GM19239 (cell line): ENCODE data around the gene TIPRL.
"Not testable (repeated sequence)": the region's sequence is repeated elsewhere in the genome, so short reads cannot be mapped to it uniquely, and the experiment has no call there.

ENCODE experiments used
- DNase-seq: peaks from one replicate; pipeline ENCODE4 v3.0.0; 2011; ENCODE audit warnings: low spot score; ENCODE audit not compliant: insufficient read length
- FAIRE-seq: peaks from 2 replicates; lab custom pipeline; 2011; peaks lifted over from hg19 to GRCh38; lab: Jason Lieb, UNC

TIPRL gene

DNA sequence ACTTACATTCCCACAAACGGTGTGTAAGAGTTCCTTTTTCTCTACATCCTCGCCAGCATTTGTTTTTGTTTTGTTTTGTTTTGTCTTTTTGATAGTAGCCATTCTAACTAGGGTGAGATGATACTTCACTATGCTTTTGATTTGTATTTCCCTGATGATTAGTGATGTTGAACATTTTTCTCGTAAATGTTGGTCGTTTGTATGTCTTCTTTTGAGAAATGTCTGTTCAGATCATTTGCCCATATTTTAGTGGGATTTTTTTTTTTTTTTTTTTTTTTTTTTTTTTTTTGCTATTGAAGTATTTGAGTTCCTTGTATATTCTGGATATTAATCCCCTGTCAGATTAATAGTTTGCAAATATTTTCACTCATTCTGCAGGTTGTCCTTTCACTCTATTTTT lies 22.9 kb upstream of the TIPRL start:
- no peak for FAIRE-seq
- no peak for DNase-seq

DNA sequence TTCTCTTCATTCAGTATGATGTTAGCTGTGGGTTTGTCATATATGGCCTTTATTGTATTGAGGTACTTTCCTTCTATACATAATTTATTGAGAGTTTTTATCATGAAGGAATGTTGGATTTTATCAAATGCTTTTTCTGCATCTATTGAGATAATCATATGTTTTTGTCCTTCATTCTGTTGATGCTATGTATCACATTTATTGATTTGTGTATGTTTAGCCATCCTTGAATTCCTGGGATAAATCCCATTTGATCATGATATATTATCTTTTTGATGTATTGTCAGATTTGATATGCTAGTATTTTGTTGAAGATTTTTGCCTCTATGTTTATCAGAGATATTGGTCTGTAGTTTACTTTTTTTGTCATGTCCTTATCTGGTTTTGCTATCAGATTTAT lies 21.1 kb upstream of the TIPRL start:
- DNase-seq (no peak), FAIRE-seq (no peak)

- FAIRE-seq: no peak
- DNase-seq: no peak
Observed at GRCh38 chr1:168159251-168159650, 19.5 kb upstream of the TIPRL start.

DNA sequence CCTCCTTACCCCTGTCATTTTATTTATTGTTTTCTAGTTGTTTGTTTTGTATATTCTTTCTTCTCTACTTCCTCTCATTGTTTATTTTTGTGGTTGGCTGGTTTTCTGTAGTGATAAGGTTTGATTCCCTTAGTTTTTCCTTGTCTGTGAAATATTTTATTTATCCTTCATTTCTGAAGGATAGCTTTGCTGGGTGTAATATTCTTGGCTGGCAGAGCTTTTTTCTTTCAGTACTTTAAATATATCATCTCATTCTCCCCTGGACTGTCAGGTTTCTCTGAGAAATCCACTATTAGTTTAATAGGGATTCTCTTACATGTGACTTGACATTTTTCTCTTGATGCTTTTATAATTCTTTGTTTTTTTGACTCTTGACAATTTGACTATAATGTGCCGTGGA lies 18.8 kb upstream of the TIPRL start:
- FAIRE-seq (no peak), DNase-seq (no peak)

DNA sequence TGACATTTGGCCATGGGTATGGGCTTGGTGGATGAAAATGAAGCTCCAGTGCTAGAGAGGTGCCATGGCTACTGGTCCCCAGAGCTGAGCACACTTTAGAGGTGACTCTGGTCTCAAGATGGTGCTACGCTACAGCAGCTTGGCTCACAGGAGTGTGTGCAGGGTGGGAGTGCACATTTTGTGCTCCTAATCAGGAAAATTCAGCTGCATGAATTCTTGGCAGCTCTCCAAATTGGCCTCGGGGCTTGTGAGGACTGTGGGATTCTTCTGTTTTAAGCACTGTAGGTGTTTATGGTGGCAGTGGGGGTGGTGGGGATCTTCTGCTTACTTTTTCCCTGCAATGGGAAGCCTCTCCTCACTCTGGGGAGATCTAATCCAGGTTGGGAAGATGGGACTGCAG lies 17.3 kb upstream of the TIPRL start:
- DNase-seq (no peak), FAIRE-seq (no peak)

DNA sequence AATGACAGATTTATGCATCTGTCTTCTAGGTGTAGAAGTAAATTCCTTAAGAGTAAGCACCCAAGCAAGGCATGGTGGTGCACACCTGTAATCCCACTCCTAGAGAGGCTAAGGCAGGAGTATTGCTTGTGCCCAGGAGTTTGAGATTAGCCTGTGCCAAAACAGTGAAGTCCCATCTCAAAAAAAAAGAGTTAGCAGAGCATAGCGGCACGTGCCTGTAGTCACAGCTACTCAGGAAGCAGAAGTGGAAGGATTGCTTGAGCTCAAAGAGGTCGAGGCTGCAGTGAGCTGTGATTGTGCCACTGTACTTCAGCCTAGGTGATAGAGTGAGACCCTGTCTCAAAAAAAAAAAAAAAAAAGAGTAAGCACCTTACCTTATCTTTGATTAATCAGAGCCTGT lies 15.1 kb upstream of the TIPRL start:
- no peak for DNase-seq
- no peak for FAIRE-seq

- no peak for FAIRE-seq
- no peak for DNase-seq
Observed at GRCh38 chr1:168164771-168165170, 14.0 kb upstream of the TIPRL start.

- DNase-seq (no peak), FAIRE-seq (no peak)
Observed at GRCh38 chr1:168167806-168168205, 11.0 kb upstream of the TIPRL start.

GRCh38 chr1:168170564-168171508 lies 7.9 kb upstream of the TIPRL start:
- FAIRE-seq: peak; percentile 4
- DNase-seq: no peak

DNA sequence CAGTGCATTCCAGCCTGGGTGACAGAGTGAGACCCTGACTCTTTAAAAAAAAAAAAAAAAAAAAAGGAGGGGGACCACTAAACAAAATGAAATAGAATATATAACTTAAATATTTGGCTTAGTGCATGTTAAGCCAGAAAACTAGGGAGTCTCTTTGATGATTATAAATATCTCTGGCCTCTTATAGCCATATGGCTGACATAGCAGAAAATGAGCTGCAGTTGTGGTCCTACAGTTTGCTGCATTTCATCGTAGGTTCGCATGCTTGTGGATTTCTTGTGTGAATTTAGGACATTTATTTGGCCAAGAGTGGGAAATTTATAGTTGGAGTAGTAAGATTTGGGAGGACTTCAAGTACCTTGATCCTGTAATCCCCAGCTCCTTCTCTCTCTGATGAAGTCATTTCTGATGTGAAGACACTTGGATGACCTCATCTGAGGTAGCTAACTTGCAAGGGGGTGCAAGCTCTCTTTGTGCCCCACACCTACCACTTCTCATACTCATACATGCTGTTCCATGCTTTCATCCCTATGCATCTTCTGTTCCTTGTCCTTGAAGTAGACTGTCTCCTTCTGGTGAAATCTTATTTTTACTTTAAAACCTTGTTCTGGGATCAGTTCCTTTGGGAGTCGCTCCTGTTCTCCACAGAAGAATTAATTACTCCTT lies 6.4 kb upstream of the TIPRL start:
- DNase-seq (no peak), FAIRE-seq (no peak)

DNA sequence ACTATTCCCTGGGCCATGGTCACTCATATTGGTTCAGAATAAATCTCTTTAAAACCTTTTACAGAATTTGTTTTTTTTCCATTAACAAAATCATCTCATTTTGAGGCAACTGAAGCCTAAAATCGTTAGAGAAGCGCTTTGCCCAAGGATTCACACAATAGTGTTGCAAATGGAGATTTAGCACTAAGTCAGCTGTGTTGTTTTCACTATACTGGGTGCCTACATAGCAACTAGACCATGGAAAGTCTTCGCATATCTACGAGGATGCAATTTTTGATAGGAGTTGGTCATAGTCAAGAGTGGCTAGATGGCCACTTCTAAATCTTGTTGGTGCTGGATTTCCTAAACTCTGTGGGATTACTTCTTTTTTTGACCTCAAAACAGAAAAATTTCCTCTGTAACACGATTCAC lies 530 bp upstream of the TIPRL start:
- DNase-seq (no peak), FAIRE-seq (no peak)

GRCh38 chr1:168179438-168180147 lies 831 bp downstream of the TIPRL start:
- FAIRE-seq: peak; percentile 78
- DNase-seq: no peak

- DNase-seq: no peak
- FAIRE-seq: no peak
Observed at GRCh38 chr1:168180148-168180524, 1.4 kb downstream of the TIPRL start.

DNA sequence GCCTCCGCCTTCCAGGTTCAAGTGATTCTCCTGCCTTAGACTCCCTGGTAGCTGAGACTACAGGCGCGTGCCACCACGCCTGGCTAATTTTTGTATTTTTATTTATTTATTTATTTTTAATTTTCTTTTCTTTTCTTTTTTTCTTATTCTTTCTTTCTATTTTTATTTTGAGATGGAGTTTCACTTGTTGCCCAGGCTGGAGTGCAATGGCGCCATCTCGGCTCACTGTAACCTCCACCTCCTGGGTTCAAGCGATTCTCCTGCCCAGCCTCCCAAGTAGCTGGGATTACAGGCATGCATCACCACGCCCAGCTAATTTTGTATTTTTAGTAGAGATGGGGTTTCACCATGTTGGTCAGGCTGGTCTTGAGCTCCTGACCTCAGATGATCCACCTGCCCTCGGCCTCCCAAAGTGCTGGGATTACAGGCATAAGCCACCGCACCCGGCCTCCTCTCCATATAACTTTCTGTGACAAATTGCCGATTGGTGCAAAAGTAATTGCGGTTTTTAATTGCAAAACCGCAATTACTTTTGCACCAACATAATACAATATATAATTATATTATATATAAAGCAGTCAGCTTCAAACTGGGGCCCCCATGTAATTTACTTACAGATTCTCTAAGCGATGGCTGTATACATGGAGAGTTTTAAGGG lies 2.4 kb downstream of the TIPRL start:
- FAIRE-seq, DNase-seq: not testable (repeated sequence)

- FAIRE-seq: no peak
- DNase-seq: no peak
Observed at GRCh38 chr1:168187177-168187576, 8.4 kb downstream of the TIPRL start.

DNA sequence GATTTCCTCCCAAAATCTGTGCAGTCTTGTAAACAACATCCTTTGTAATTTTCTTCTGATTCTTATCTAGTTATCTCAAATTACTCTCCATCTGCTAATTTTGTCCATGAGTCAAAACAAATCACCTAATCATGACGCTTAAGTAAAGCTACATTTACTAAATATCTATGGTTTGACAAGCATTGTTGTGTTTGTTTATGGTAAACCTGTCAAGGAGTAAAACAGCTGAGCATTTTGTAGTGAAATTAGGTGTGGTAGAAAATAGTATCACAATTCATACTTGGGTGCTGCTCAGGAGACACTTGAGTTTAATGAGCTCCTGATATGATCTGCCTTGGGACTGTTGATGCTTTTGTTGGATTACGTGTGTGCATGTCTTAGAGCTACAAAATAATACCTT lies 11.6 kb downstream of the TIPRL start:
- no peak for DNase-seq
- peak; percentile 35 for FAIRE-seq

DNA sequence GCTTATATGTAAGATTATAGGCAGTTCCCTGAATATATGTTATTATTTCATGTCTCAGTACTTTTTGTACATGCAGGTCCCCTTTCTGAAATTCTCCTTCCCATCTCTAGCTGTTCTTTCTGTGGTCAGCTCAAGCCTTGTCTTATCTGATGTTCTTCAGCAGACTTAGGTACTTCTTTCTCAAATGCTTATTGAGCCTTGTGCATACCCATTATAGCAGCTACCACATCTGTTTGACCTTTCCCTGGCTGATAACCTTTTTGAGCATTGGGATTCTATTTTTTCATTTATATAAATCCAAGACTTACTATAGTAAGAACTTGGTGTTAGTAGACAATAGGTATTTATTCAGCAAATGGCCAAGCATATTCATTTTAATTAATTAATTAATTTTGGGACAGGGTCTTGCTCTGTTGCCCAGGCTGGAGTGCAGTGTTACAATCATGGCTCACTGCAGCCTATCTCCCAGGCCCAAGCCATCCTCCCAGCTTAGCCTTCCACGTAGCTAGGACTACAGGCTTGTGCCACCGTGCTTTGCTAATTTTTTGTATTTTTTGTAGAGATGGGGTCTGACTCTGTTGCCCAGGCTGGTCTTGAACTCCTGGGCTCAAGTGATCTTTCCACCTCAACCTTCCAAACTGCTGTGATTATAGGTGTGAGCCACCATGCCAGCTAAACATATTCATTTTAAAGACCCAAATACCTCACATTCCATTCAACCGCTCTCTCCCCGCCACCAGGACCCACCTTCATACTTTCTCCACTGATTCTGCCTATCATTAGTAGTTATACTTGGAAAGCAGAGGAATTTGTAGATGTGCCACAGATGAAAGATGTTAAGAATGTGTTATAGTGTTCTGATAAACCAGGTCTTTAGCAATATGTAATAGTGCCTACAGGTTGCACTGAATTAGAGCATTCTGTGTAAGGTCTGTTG lies 16.7 kb downstream of the TIPRL start:
- no peak for FAIRE-seq
- DNase-seq: no peak

GRCh38 chr1:168199056-168199455 lies 20.3 kb downstream of the TIPRL start:
- no peak for DNase-seq
- no peak for FAIRE-seq

GRCh38 chr1:168202941-168203654 lies 24.3 kb downstream of the TIPRL start:
- FAIRE-seq (peak; percentile 66), DNase-seq (no peak)
